ENCODE measurements around the gene SCUBE1.
A peak's percentile ranks its signal among the peaks of the same experiment; 100 is the strongest.

Gene SCUBE1

GRCh38 chr22:43169310-43170130 is 173.7 kb downstream of the SCUBE1 start:
- DNase-seq = no peak

GRCh38 chr22:43168471-43169309 is 174.5 kb downstream of the SCUBE1 start:
- DNase-seq = no peak

- no peak for DNase-seq
These were observed 176.1 kb downstream of the SCUBE1 start for GRCh38 chr22:43167001-43167589.

- DNase-seq = no peak
These were observed 176.8 kb downstream of the SCUBE1 start for GRCh38 chr22:43166132-43166930.

GRCh38 chr22:43164636-43165035 is 178.5 kb downstream of the SCUBE1 start:
- peak; percentile 45 for DNase-seq

GRCh38 chr22:43163241-43163795 is 179.9 kb downstream of the SCUBE1 start:
- DNase-seq = no peak

GRCh38 chr22:43162412-43163150 is 180.6 kb downstream of the SCUBE1 start:
- no peak for DNase-seq

- DNase-seq = no peak
These were observed 182.6 kb downstream of the SCUBE1 start for GRCh38 chr22:43160497-43161126.

GRCh38 chr22:43159484-43160178 is 183.5 kb downstream of the SCUBE1 start:
- peak; percentile 89 for DNase-seq

GRCh38 chr22:43158778-43159483 is 184.2 kb downstream of the SCUBE1 start:
- DNase-seq = no peak

GRCh38 chr22:43157874-43158546 is 185.2 kb downstream of the SCUBE1 start:
- no peak for DNase-seq

- no peak for DNase-seq
These were observed 186.8 kb downstream of the SCUBE1 start for GRCh38 chr22:43156413-43156812.

GRCh38 chr22:43155789-43156188 is 187.4 kb downstream of the SCUBE1 start:
- DNase-seq = peak; percentile 69

- no peak for DNase-seq
These were observed 188.2 kb downstream of the SCUBE1 start for GRCh38 chr22:43154887-43155536.

GRCh38 chr22:43153899-43154298 is 189.3 kb downstream of the SCUBE1 start:
- DNase-seq = no peak

- DNase-seq = peak; percentile 60
These were observed 190.7 kb downstream of the SCUBE1 start for GRCh38 chr22:43152357-43153071.

GRCh38 chr22:43152003-43152356 is 191.2 kb downstream of the SCUBE1 start:
- DNase-seq = no peak
